Stimulated activated CD4-positive, alpha-beta T cell treated with anti-CD3 and anti-CD28 coated beads, Interleukin-15, amount 100 ng/mL, for 48 hours (primary cell): ENCODE data around the gene PLEKHH1.

ENCODE experiments used
- DNase-seq, 2 donors: peaks; one replicate each; pipeline ENCODE4 v3.0.0-alpha.2; 2020; ENCODE audit warnings: low read depth in 2 of 2

PLEKHH1 gene

DNA sequence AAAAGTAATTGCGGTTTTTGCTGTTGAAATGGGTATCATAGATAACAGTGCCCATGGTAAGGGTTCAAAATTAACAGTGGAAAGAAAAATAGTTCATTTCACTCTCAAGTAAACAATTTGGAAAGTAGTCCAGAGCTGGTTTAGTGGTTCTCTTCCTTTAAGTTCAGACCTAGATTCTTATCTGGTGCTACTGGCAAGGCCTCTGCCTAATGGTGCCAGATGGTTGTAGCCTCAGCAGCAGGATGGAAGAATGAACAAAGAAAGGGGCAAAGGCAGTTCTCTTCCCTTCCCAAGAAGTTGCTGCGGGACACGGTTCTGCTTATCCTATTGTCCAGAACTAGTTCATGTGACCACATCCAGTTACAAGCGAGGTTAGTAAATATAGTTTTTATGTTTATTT is 97.1 kb downstream of the PLEKHH1 start:
- DNase-seq = no peak

DNA sequence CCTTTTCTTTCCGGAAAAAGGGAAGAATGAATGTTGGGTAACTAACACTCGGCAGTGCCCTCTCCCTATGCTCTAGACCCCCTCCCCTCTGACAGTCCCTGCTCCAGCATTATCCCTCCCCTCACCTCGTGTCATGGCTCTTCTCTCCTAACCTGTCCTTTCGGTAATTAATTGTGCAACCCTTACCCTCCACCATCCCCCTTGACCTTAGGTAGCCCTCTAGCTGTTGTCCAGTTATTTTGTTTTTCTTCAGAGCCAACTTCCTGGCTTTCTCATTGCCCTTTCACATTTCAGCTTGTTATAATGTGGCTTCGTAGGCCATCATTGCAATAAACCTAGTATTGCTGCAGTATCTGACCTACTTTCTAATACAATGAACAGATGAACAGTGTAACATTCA is 97.8 kb downstream of the PLEKHH1 start:
- DNase-seq = no peak

DNA sequence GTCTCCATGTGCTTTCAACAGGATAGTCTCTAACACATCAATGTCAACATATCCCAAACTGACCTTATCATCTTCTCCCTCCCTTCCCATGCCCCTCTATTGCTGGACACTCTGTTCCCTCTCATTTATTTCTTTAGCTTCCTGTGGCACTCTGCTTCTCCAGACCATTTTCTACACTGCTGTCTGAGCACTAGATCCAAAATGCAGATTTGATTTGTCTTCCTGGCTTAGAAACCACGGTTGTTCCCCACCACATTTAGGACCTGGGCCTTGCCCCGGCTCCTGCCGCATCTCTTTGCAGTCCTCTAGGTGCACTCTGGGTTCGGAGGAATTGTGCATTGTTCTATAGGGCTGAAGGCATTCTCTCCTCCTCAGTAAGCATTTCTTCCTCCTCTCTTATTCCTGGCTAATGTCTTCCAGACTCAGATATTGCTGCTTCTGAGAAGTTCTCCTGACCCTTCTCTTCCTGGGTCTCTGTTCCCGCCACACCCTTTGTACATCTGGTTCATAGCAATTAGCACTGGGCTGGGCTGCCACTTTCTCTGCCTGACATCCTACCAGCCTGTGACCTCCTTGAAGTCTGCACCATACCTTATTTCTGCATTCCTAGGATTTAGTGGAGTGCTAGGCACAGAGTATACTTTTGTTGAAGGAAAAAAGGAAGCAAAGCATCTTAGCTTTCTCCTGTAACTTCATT is 100.5 kb downstream of the PLEKHH1 start:
- DNase-seq = no peak

DNA sequence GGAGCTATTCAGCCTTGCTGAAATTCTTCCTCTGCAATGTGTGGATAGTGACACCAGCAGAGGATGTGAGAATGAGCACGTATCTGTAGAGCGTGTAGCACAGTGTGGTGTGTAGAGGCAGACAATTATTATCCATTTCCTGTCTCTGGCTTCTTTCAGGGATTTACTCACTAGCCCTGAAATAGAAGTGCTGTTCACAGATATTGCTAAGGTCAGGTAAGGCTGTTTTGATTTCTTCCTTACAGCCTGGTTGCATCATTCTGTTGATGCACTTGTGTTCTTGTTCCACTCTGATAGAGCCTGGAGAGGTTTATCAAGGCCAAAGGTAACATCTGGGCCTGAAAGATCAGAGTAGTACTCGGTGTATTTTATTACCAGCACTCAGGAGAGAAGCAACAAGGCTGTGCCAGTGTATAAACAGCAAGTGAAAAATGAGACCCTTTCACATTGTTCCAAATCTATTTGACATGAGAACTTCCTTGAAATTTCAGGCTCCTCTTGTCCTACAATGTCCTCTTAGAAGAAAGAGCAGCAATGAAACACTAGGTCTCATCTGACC is 103.3 kb downstream of the PLEKHH1 start:
- no peak for DNase-seq

GRCh38 chr14:67638642-67639041 is 105.6 kb downstream of the PLEKHH1 start:
- DNase-seq = no peak
